Adipose tissue (tissue), 3 donors: ENCODE measurements around the gene CIDEA. TPM values are rescaled to one million over a fixed set of nuclear protein-coding genes. Genes with fewer than 3 reads are reported as not detected.
"Not testable (repeated sequence)": the region's sequence is repeated elsewhere in the genome, so short reads cannot be mapped to it uniquely, and the experiment has no call there.

Source experiments
- H3K27ac ChIP-seq: one replicate; pipeline ENCODE4 v1.5.1; 2013; ENCODE audit warnings: low read depth, low read length
- WGBS, 3 donors: extraction: QIAGEN DNeasy Blood & Tissue Kit; methylation state at CpG; one replicate each; pipeline ENCODE4 v1.1.7; 2013; 5-methylcytosine and 5-hydroxymethylcytosine counted together
- polyA plus RNA-seq, 3 donors: library from polyadenylated mRNA; stranded (reverse); fragments of 200-250 nt; gene quantifications; one replicate each; pipeline ENCODE4 v1.2.3, GENCODE V29; 2013
- donor health status: healthy with polysubstance abuse.
- donor health status: Bipolar disorder and iron deficiency.
- donor health status: healthy.

The CIDEA gene, protein sequence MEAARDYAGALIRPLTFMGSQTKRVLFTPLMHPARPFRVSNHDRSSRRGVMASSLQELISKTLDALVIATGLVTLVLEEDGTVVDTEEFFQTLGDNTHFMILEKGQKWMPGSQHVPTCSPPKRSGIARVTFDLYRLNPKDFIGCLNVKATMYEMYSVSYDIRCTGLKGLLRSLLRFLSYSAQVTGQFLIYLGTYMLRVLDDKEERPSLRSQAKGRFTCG
- polyA plus RNA-seq: 100 to 1,000 TPM in 2 of 3 donors, 10 to 100 TPM in 1; 27.2 to 527 (median 125) TPM

GRCh38 chr18:12254136-12254819, at the start of gene CIDEA:
Gene CIDEA, plus strand, starts transcription at chr18:12254361. Its CDS starts 23 bp downstream, at chr18:12254384.
- 3 to 5% (median 5%) methylated on average over 63 to 69 of the region's 69 CpGs for WGBS, 3 donors
- no peak within 1 kb of the TSS for H3K27ac ChIP-seq

DNA sequence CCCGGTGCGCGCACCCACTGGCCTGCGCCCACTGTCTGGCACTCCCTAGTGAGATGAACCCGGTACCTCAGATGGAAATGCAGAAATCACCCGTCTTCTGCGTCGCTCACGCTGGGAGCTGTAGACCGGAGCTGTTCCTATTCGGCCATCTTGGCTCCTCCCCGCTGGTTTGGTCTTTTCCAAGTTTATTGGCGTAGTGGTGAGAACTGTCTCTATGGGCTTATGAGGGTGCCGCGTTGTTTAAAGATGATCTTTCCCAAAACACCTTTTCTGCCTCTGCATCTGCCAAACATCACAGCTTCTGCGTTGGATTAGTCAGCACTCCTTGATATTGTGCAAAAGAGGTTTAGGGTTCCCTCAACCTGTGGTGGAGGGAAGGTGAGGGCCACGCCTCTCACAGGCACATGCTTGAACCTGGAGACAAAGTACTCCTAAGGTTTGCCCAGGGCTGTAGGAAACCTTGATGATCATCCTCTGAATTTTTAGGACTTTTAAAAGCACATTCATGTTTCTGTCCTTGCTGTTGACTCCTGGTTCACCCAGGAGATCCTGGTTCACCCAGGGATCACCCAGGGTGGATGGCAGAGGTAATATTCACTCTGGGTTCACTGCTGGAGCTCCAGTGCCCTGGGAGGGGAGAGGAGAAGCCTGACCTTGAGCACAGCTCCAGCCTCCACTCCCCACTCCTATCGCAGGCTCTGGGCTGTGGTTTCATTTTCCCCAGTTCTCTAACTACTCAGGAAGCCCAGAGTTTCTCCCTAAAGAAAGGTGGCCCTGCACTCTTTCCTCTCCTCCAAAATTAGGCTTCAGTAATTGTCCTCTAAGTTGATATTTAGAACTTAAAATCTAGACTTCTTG, 45.6 kb upstream of the CIDEA start:
- WGBS, 3 donors: 89 to 93% (median 90%) methylated on average over 8 to 12 of the region's 18 CpGs
- not testable (repeated sequence) for H3K27ac ChIP-seq

DNA sequence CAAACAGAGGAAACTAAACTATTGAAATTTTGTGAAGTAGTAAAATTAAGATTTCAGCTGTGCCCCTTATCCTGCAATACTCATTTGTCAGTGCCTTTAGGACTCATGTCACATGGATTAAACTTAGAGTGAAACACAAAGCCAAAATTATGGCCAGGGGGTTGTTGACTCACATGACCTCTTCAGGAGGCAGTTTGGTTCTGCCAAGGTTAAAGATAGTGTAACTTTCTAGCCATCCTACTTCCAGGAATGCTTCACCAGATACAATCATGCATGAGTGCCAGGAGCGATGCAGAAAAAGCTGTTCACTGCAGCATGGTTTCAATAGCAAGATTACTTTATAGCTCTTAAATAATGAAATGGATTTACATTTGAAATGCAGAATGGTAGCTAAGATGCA, 41.9 kb upstream of the CIDEA start:
- WGBS, 3 donors: no CpG with 5 or more reads among the region's 1 CpG
- H3K27ac ChIP-seq: not testable (repeated sequence)

DNA sequence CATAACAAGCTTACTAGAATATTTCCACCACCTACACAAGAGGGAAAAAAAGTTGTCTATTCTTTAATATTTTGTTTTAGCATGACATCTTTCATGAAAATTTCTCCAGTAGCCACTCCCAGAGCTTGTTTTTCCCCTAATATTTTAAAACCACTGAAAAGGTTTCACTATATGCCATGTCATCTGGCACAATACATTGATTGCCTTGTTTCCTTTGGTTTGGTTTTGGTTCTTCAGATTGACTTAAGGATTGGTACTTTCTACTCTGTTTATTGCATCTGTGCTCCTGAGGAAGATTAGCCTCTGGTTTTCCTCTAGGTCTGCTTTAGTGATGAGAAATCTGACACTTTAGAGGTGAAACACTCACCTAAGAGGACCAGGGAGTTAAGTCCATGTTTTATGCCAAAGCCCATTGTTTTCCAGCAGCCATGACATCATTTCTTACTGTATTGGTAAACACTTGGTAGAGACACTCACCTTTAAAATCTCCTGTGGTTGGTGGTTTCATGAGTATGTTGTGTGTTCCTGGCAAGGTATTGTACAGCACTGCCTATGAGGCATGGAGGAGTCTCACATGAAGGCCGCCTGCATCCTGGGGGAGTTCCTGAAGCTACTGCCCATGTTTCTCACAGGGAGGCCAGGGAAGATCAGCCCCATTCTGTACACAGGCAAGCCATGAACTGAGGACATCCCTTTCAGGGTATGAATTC, 39.7 kb upstream of the CIDEA start:
- 80 to 83% (median 83%) methylated on average over 1 of the region's 1 CpG for WGBS, 3 donors

DNA sequence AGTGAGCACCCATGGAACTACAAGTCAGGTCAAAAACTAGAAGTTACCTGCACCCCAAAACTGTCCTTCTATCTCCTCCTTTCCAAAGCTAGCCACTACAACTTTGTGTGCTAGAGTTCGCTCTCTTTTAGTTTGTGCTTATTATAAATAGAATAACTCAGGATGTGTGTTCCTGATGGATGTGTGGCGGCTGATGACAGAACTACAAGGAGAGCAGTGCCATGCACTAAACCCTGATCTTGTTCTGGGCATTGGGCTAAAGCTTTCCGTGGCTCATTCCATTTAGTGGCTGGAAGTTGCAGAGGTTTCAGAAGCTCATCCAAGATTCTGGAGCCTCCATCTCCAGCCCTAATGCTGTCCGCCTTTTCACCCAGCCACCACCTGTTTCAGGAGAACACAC, 37.7 kb upstream of the CIDEA start:
- WGBS, 3 donors: 93 to 98% (median 96%) methylated on average over 2 of the region's 4 CpGs
- not testable (repeated sequence) for H3K27ac ChIP-seq

More for the DNA sequence above, 39.7 kb upstream of the CIDEA start:
- H3K27ac ChIP-seq: not testable (repeated sequence)

GRCh38 chr18:12218603-12219002, 35.6 kb upstream of the CIDEA start:
- 63 to 80% (median 70%) methylated on average over 6 of the region's 6 CpGs for WGBS, 3 donors
- not testable (repeated sequence) for H3K27ac ChIP-seq

DNA sequence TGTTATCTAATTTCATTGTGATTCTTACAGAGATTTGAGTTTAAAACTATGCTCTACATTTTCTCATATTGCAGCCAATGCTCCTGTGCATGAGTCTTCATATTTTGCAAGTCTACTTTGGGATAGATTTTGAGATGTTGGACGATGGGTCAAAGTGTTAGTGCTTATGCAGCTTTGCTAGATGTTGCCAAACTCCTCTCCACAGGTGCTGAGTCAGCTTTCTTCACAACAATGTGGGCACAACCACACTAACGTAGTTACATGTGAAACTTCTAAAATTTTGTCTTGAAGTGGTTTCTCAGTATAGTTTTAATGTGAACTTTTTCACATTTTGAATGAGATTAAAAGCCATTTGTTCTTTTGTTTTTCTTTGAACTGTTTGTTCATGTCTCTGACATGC, 32.1 kb upstream of the CIDEA start:
- H3K27ac ChIP-seq: not testable (repeated sequence)
- WGBS, 3 donors: 33 to 50% (median 38%) methylated on average over 1 of the region's 2 CpGs

GRCh38 chr18:12223326-12223725, 30.8 kb upstream of the CIDEA start:
- 88 to 92% (median 92%) methylated on average over 1 of the region's 1 CpG for WGBS, 3 donors

GRCh38 chr18:12226807-12227206, 27.4 kb upstream of the CIDEA start:
- not testable (repeated sequence) for H3K27ac ChIP-seq
- WGBS, 3 donors: 43 to 83% (median 43%) methylated on average over 1 of the region's 2 CpGs

More at GRCh38 chr18:12223326-12223725, 30.8 kb upstream of the CIDEA start:
- not testable (repeated sequence) for H3K27ac ChIP-seq

DNA sequence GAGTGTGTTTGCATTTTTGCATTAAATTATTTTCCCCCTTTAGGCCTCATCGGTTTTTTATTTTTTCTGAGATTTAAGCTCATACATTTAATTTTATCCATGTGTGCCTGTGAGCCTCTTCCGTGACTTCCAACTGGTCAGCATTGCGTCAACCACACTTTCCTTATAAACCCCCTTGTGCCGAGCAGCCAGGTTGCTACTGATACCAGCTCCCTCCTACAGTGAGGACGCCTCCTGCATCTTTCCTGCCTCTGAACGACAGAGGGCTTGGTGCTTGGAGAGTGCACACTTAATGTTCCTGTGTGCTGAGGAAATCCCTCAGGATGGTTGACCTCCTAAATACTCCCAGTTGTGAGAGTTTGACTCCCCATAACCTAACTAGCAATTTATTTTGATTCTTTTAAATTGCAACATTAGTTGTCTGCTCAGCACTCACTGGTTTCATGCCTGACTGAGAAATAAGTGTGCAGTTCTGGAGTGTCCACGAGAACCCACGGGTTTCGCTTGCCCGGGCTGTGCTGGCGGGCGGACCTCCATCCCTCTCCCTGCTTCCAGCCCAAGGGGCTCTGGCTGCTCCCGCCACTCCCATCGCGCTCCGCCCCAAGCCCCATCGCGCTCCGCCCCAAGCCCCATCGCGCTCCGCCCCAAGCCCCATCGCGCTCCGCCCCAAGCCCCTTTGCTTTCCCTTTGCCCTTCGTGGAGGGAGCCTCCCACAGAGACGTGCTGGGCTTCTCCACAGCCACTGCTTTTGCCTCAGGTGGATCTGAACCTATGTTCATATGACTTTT, 26.6 kb upstream of the CIDEA start:
- 34 to 51% (median 35%) methylated on average over 10 to 13 of the region's 27 CpGs for WGBS, 3 donors
- not testable (repeated sequence) for H3K27ac ChIP-seq

GRCh38 chr18:12228308-12228707, 25.9 kb upstream of the CIDEA start:
- WGBS, 3 donors: 38 to 74% (median 70%) methylated on average over 2 to 3 of the region's 3 CpGs

GRCh38 chr18:12230561-12230960, 23.6 kb upstream of the CIDEA start:
- not testable (repeated sequence) for H3K27ac ChIP-seq
- WGBS, 3 donors: 92 to 97% (median 96%) methylated on average over 8 of the region's 8 CpGs

More at GRCh38 chr18:12228308-12228707, 25.9 kb upstream of the CIDEA start:
- not testable (repeated sequence) for H3K27ac ChIP-seq

- WGBS, 3 donors: 83 to 89% (median 85%) methylated on average over 17 of the region's 17 CpGs
Measured at GRCh38 chr18:12231040-12231882, 22.9 kb upstream of the CIDEA start.

GRCh38 chr18:12231986-12232385, 22.2 kb upstream of the CIDEA start:
- 86 to 94% (median 91%) methylated on average over 9 of the region's 9 CpGs for WGBS, 3 donors
- H3K27ac ChIP-seq: no peak overlapping the region

More at GRCh38 chr18:12231040-12231882, 22.9 kb upstream of the CIDEA start:
- no peak overlapping the region for H3K27ac ChIP-seq

- no peak overlapping the region for H3K27ac ChIP-seq
- WGBS, 3 donors: 58 to 66% (median 61%) methylated on average over 5 of the region's 5 CpGs
Measured at GRCh38 chr18:12233378-12233777, 20.8 kb upstream of the CIDEA start.

- no peak overlapping the region for H3K27ac ChIP-seq
- 92 to 95% (median 93%) methylated on average over 19 of the region's 19 CpGs for WGBS, 3 donors
Measured at GRCh38 chr18:12234451-12235190, 19.5 kb upstream of the CIDEA start.
